Right lobe of liver (tissue), 6 donors: ENCODE data around the gene EIF4H. TPM values are rescaled to one million over a fixed set of nuclear protein-coding genes. Genes with fewer than 3 reads are reported as not detected.
A peak's percentile ranks its signal among the peaks of the same experiment; 100 is the strongest.

ENCODE experiments used
- ATAC-seq, 4 donors: fragments of 200-7000 bp; cut with Tn5 transposase; one replicate each; pipeline ENCODE4 v1.9.1; 2020; ENCODE audit warnings: mild to moderate bottlenecking in 4 of 4, moderate library complexity in 4 of 4
- DNase-seq, 3 donors: peaks; one replicate each; pipeline ENCODE4 v3.0.0-alpha.2; 2020
- H3K27ac ChIP-seq, 3 donors: fragments of 200-600 bp; one replicate each; pipeline ENCODE4 v1.8.0; 2022
- H3K27me3 ChIP-seq, 2 donors: fragments of 200-600 bp; one replicate each; pipeline ENCODE4 v1.8.0; 2022
- H3K36me3 ChIP-seq, 4 donors: fragments of 200-600 bp; sonication (generic) in 1 of 4; one replicate each; pipeline versions ENCODE4 v1.5.1 to v1.8.0; 2017 to 2022; ENCODE audit warnings: control low read depth in 1 of 4
- H3K4me1 ChIP-seq, 4 donors: fragments of 200-600 bp; sonication (generic) in 1 of 4; one replicate each; pipeline versions ENCODE4 v1.5.1 to v1.8.0; 2017 to 2022; ENCODE audit warnings: control low read depth in 1 of 4
- H3K4me3 ChIP-seq, 3 donors: fragments of 200-600 bp; one replicate each; pipeline ENCODE4 v1.8.0; 2022
- H3K9me3 ChIP-seq, 4 donors: fragments of 200-600 bp; sonication (generic) in 1 of 4; one replicate each; pipeline versions ENCODE4 v1.5.1 to v1.8.0; 2017 to 2022; ENCODE audit warnings: control low read depth in 1 of 4
- POLR2A ChIP-seq: fragments of 450-650 bp; IDR thresholded peaks from one replicate; pipeline ENCODE4 v1.6.1; 2017; ENCODE audit warnings: antibody characterized with exemption, mild to moderate bottlenecking
- WGBS: methylation state at CpG from one replicate; pipeline ENCODE4 v1.1.6; 2018; ENCODE audit warnings: low coverage, low lambda C conversion rate; ENCODE audit not compliant: insufficient coverage; ENCODE audit errors: missing lambda C conversion rate; 5-methylcytosine and 5-hydroxymethylcytosine counted together
- intact Hi-C, 2 donors: fragments of 100-400 bp; cut with DNase I; formaldehyde crosslinking; loops; one replicate each; pipeline versions ENCODE4 v1.11.2 to v1.14.1; 2022
- total RNA-seq, 6 experiments: library from RNA; depleted of rRNA in 2 of 6; stranded (reverse); fragments of >200 nt in 2 of 6; fragmentation: NEBNext Ultra II Directional in 3 of 6; extraction: Animal tissue kit (Norgen Biotek cat#: 25700) in 3 of 6; gene quantifications; one replicate each; pipeline versions ENCODE4 v1.1.0 to v1.2.4, GENCODE V29; 2016 to 2023
- TF ChIP-seq, protein P1 (sequence below), 4 donors: fragments of 200-600 bp in 3 of 4; fragments of 450-650 bp in 1 of 4; IDR thresholded peaks; one replicate each; pipeline versions ENCODE4 v1.5.1 to v1.8.0; 2016 to 2022; ENCODE audit warnings: antibody characterized with exemption in 4 of 4, mild to moderate bottlenecking in 2 of 4
- donor health status: DM: no; HTN: yes; CAD: no.
- donor health status: DM: no; HTN: no; CAD: no.
- donor health status: DM: no; HTN: no; CAD: no.
- donor health status: DM: no; HTN: yes; CAD: no.
- donor health status: DM: no; HTN: yes; CAD: no.

EIF4H gene
- total RNA-seq, 6 experiments from 2014 or later, result 117 to 128 (median 118) TPM

DNA sequence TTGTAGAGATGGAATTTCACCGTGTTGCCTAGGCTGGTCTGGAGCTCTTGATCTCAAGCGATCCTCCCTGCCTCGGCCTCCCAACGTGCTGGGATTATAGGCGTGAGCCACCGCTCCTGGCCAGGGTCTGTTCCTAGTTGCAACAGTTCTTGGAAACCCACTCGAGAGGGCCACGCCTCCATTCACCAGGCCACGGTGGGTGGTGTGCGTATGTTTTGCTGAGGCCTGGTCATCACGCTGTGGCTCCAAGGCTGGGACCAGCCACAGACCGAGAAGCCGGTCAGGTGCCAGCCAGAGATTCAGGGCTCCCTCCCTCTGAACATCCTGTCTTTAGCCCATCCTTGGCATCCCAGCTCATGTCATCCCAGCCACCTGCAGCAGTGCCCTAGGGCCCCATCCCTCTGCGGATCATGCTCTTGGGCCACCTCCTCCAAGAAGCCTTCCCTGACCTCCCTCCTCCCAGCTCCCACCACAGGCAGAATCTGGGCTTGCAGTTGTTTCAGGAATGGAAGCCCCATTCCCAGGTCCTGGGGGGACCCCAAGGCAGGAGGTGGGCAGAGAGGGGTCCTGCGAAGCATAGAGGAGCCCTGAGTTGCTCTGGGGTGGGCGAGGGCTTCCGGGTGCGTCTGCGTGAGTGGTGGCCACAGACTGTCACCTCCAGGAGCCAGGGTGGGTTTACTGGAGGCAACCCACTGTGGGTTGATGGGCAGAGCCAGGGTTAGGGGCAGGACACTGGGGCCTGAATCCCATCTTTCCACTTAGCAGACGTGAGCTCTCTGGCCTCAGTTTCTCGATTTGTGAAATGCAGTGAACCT, 40.9 kb downstream of the EIF4H start:
- no peak for TF ChIP-seq POLR2A
- TF ChIP-seq, protein P1, sequence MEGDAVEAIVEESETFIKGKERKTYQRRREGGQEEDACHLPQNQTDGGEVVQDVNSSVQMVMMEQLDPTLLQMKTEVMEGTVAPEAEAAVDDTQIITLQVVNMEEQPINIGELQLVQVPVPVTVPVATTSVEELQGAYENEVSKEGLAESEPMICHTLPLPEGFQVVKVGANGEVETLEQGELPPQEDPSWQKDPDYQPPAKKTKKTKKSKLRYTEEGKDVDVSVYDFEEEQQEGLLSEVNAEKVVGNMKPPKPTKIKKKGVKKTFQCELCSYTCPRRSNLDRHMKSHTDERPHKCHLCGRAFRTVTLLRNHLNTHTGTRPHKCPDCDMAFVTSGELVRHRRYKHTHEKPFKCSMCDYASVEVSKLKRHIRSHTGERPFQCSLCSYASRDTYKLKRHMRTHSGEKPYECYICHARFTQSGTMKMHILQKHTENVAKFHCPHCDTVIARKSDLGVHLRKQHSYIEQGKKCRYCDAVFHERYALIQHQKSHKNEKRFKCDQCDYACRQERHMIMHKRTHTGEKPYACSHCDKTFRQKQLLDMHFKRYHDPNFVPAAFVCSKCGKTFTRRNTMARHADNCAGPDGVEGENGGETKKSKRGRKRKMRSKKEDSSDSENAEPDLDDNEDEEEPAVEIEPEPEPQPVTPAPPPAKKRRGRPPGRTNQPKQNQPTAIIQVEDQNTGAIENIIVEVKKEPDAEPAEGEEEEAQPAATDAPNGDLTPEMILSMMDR (IDR thresholded peaks at IDR 0.05), result no peak
- intact Hi-C loops, result no loop called here
- H3K4me3 ChIP-seq, result no peak overlapping the region
- no peak for ATAC-seq
- 91% methylated on average over 11 of the region's 21 CpGs for WGBS
- DNase-seq, result peak in 1 of 3 donors; percentile 47
- H3K4me1 ChIP-seq, result peaks cover 0 to 4% (median 1%) of the 10 kb centered on the region in 4 donors
- no peaks in the 10 kb centered on the region for H3K27me3 ChIP-seq
- H3K27ac ChIP-seq, result no peak overlapping the region
- no peaks in the 10 kb centered on the region for H3K9me3 ChIP-seq
- H3K36me3 ChIP-seq, result no peaks in the 10 kb centered on the region

DNA sequence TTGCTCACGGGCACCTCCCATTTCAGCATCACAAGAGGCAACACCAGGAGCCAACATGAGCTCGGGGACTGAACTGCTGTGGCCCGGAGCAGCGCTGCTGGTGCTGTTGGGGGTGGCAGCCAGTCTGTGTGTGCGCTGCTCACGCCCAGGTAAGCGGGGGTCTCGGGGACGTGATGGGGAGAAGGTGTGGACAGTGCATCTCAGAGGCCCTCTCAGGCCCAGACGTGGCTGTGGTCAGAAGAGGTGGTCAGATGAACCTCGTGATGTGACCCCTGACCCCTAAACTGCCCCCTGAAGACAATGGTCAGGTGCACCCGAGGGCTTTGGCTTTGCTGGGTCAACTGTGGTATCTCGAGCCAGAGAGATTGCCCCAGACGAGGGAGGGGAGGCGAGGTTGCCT, 41.8 kb downstream of the EIF4H start:
- ATAC-seq, result no peak
- DNase-seq, result no peak
- intact Hi-C loops, result no loop called here

DNA sequence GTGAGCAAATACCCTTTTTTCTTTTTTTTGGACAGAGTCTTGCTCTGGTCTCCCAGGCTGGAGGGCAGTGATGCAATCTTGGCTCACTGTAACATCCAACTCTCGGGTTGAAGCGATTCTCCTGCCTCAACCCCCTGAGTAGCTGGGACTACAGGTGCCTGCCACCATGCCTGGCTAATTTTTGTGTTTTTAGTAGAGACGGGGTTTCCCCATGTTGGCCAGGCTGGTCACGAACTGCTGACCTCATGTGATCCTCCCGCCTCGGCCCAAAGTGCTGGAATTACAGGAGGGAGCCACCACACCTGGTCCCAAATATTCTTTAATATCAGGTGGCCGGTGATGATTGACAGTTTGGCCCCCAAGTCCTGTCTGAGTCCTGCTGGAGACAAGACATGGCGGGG, 42.2 kb downstream of the EIF4H start:
- ATAC-seq (no peak), DNase-seq (no peak)
- H3K4me1 ChIP-seq, result peaks cover 0 to 11% (median 3%) of the 10 kb centered on the region in 4 donors
- 9% methylated on average over 4 of the region's 8 CpGs for WGBS
- intact Hi-C loops, result no loop called here
- H3K27ac ChIP-seq, result no peak overlapping the region
- no peaks in the 10 kb centered on the region for H3K27me3 ChIP-seq
- no peaks in the 10 kb centered on the region for H3K9me3 ChIP-seq
- TF ChIP-seq, protein P1 (IDR thresholded peaks at IDR 0.05), result no peak
- TF ChIP-seq POLR2A, result no peak
- no peaks in the 10 kb centered on the region for H3K36me3 ChIP-seq
- no peak overlapping the region for H3K4me3 ChIP-seq

More for the DNA sequence above, 41.8 kb downstream of the EIF4H start:
- H3K9me3 ChIP-seq, result no peaks in the 10 kb centered on the region
- TF ChIP-seq, protein P1 (IDR thresholded peaks at IDR 0.05), result no peak
- no peak for TF ChIP-seq POLR2A
- H3K4me1 ChIP-seq, result peaks cover 0 to 8% (median 3%) of the 10 kb centered on the region in 4 donors
- no peaks in the 10 kb centered on the region for H3K27me3 ChIP-seq
- H3K27ac ChIP-seq, result no peak overlapping the region
- WGBS, result 20% methylated on average over 1 of the region's 15 CpGs
- no peak overlapping the region for H3K4me3 ChIP-seq
- H3K36me3 ChIP-seq, result no peaks in the 10 kb centered on the region

DNA sequence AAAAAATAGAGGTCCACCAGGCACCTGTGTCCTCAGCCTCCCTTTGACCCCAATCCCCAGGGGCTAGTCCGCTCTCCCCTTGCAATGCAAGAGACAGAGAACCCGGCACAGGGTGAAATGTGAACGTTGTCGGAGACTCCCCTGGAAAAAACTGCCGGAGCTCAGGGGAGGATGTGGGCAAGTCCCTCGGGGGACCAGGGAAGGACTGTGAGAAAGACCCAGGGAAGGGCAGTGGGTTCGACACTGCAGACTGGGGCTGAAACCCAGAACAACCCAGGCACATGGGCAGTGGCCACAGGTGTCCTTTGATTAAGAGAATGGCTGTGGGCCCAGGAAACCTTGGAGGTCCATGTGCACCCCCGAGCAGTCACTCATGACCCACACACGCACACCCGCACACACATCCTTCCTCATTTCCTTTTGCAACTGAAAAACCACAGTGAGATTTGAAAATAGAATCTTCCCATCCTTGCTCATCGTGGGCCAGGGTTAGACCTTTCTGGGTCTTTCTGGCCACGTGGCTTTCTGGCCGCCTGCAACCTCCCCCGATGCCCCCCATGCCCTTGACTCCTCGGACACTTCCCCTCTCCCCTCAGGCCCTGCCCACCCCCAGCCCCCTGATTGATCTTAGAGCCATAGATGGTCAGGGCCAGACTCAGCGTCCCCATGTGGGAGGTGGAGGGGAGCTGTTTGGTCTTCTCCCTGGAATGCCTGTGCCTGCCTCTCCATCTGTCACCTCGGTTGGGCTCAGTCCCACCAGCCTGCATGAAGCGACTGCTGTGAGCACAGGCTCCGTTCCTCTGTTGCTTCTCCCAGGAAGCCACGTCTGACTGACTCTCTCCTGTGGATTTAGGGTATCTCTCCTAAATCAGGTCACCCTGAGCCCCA, 43.5 kb downstream of the EIF4H start:
- no peak for ATAC-seq
- Histone ChIP-seq H3K4me3 (no peak overlapping the region), H3K36me3 (no peaks in the 10 kb centered on the region), H3K9me3 (no peaks in the 10 kb centered on the region), H3K4me1 (peaks cover 0 to 11% (median 3%) of the 10 kb centered on the region in 4 donors), H3K27ac (no peak overlapping the region), H3K27me3 (no peaks in the 10 kb centered on the region)
- intact Hi-C loops, result no loop called here
- 46% methylated on average over 10 of the region's 20 CpGs for WGBS
- no peak for DNase-seq
- no peak for TF ChIP-seq POLR2A
- TF ChIP-seq, protein P1 (IDR thresholded peaks at IDR 0.05), result no peak
